ENCODE data around the gene CSF2. TPM values are rescaled to one million over a fixed set of nuclear protein-coding genes. Genes with fewer than 3 reads are reported as not detected.

Gene CSF2
- total RNA-seq, 1 experiment from 2014 or later, result not detected

- in situ Hi-C loops (cut with HindIII; ENCODE audit: low pct_unique_long_range_greater_than_20kb, low sequenced_read_pairs), result no loop called here
- DNase-seq (ENCODE audit: low read depth, low spot score) (no peak), ATAC-seq (peak; percentile 87)
- no peaks in the 10 kb centered on the region for H3K27me3 ChIP-seq (ENCODE audit: control insufficient read depth, insufficient read depth, low read length)
- no peaks in the 10 kb centered on the region for H3K36me3 ChIP-seq (ENCODE audit: control insufficient read depth, insufficient read depth, low read length)
- intact Hi-C loops (cut with micrococcal nuclease; ENCODE audit: unreplicated experiment), result loop anchor here (2.0 to 10.0 kb wide), 3 partner anchors 69 to 429 kb away; partner anchors contain the start of gene IRF1
- POLR2A ChIA-PET, result no interaction called here
- BruUV-seq (replicated peaks), result no TSS peak
- TF ChIP-seq CTCF (IDR thresholded peaks at IDR 0.05) (peak; percentile 3), REST (IDR thresholded peaks at IDR 0.05; ENCODE audit: insufficient read depth in 1 of 2, low read depth in 2 of 2, low read length in 1 of 2) (no peak)
- H3K27ac ChIP-seq (ENCODE audit: low read length), result no peak overlapping the region
- CTCF ChIA-PET, result interaction anchor here (0.6 kb wide), 1 partner anchor 251 kb away, joined by 5 read pairs; no protein-coding TSS in a partner anchor
- no peaks in the 10 kb centered on the region for H3K9me3 ChIP-seq (ENCODE audit: control insufficient read depth, insufficient read depth, low read depth, low read length)
- H3K4me1 ChIP-seq (ENCODE audit: control insufficient read depth, insufficient read depth, low read length), result no peaks in the 10 kb centered on the region
- no peak overlapping the region for H3K4me3 ChIP-seq (ENCODE audit: low read depth in 2 of 2, low read length in 2 of 2)
Measured at GRCh38 chr5:132065351-132065937, 8.1 kb upstream of the CSF2 start.

- intact Hi-C loops (cut with micrococcal nuclease; ENCODE audit: unreplicated experiment), result loop anchor here (2.0 to 10.0 kb wide), 3 partner anchors 69 to 429 kb away; partner anchors contain the start of gene IRF1
- no peak overlapping the region for H3K27ac ChIP-seq (ENCODE audit: low read length)
- DNase-seq (ENCODE audit: low read depth, low spot score), result no peak
- no peak overlapping the region for H3K4me3 ChIP-seq (ENCODE audit: low read depth in 2 of 2, low read length in 2 of 2)
- no TSS peak for BruUV-seq (replicated peaks)
- no peaks in the 10 kb centered on the region for H3K9me3 ChIP-seq (ENCODE audit: control insufficient read depth, insufficient read depth, low read depth, low read length)
- in situ Hi-C loops (cut with HindIII; ENCODE audit: low pct_unique_long_range_greater_than_20kb, low sequenced_read_pairs), result no loop called here
- no peak for ATAC-seq
- TF ChIP-seq POLR2AphosphoS5 (IDR thresholded peaks at IDR 0.05; ENCODE audit: low read depth, low read length) (no peak), SIN3A (IDR thresholded peaks at IDR 0.05; ENCODE audit: borderline replicate concordance, insufficient read depth, low read depth, low read length) (no peak), CTCF (IDR thresholded peaks at IDR 0.05) (no peak), REST (IDR thresholded peaks at IDR 0.05; ENCODE audit: insufficient read depth in 1 of 2, low read depth in 2 of 2, low read length in 1 of 2) (no peak), TCF7L2 (IDR thresholded peaks at IDR 0.05; ENCODE audit: low read depth, low read length) (no peak)
- no peaks in the 10 kb centered on the region for H3K27me3 ChIP-seq (ENCODE audit: control insufficient read depth, insufficient read depth, low read length)
- ChIA-PET CTCF (no interaction called here), POLR2A (no interaction called here)
- H3K4me1 ChIP-seq (ENCODE audit: control insufficient read depth, insufficient read depth, low read length), result no peaks in the 10 kb centered on the region
- H3K36me3 ChIP-seq (ENCODE audit: control insufficient read depth, insufficient read depth, low read length), result no peaks in the 10 kb centered on the region
Measured at GRCh38 chr5:132065951-132066701, 7.5 kb upstream of the CSF2 start.

Data from Panc1 (cell line).